Fibroblast of peridontal ligament (primary cell): ENCODE data around the gene SREBF1.

Experiments
- DNase-seq: peaks from one replicate; pipeline ENCODE4 v3.0.0-alpha.2; 2010; ENCODE audit errors: extremely low read depth

Gene SREBF1

DNA sequence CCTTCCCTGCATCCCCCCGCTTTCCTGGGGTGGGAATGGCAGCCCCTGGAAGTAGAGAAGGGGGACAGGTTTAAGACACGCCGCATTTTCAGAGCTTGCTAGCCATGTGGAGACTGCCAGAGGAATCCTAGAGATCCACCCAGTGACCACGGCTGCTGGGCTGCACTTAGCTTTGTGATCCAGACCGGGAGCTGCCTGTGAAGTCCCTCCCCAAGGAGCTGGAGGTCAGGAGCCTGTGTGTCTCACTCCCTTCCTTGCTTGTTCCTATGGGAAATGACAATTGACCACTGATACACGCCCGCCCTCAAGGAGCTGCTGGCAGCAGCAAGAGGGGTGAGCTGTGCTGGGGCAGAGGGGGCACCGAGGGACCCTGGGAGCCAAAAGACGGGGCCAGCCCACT is 73.7 kb downstream of the SREBF1 start:
- DNase-seq: no peak

DNA sequence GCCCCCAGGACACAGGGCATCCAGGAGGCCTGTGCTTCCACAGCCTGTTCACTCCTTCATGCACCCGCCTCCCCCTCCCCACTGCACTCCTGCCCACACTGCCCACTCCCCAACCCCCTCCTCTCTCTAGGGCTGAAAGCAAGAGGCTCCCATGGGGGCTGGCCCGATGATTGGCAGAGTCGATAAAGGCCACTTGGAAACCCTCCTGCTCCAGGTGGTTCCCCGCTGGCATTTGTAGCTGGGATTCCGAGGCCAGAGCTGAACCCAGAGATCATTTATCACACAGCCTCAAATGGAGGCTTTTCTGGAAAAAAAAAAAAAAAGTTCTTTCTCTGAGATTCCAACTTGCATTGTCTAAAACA is 74.1 kb downstream of the SREBF1 start:
- DNase-seq: no peak
